ENCODE results near the gene BPIFB4.
"Not testable (repeated sequence)": the region's sequence is repeated elsewhere in the genome, so short reads cannot be mapped to it uniquely, and the experiment has no call there.

The BPIFB4 gene

DNA sequence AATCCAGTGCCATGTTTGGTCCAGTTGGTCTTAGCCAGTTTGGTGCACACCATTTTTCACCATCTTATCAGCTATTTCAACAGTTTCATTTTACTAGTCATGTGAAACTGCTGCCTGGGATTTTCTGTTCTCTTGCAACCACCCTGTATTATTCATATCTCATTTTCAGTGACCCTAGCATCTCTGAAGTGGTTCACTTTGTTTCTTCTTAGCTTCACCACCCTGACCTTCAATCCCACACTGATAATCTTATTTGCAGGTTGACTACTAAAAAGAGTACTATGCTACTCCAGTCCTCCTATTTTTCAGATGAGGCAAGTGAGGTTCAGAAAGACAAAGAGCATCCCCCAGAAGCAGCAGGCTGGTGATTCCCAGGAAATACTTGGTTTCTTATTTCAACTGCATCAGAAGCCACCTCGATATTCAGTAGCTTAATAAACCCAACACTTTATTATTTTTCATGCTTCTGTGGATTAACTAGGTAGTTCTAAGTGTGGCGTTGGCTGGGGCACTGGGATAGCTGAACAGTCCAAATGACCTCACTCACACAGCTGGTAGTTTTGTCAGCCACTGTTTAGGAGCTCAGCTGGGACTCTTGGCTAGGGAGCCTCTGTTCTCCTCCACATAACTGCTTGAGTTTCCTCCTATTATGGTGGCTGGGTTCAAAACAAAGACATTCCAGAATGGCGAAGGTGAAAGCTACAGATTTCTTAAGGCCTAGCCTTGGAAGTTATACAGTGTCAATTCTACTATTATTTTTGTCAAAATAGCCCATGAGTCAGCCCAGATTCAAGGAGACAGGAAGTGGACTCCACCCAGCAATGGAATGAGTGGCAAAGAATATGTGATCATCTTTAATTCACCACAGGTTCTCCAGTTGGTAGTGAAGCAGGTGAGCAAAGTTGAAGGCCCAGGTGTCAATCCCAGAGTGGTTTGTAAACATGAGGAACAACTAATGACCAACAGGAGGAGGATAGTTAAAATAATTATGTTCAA is 40.6 kb downstream of the BPIFB4 start:
- no peak for DNase-seq (ENCODE audit: low read depth)

DNA sequence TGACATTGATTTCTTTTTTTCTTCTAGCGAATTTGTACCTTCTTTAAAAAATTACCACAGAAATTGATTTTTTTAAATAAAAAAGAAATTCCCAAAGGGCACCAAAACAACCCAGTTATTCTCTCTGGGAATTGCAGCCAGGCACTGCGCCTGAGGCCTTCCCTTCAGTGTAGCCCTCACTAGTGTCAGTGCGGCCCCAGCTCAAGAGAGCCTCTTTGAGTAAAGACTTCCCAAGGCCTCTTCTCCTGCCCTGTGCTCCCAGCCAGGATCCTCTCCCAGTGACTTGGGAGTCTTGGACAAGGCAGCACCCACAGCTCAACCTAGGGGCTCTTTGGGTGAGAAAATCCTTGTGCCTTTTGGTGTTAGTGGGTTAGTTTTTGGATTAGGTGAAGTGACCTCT is 41.5 kb downstream of the BPIFB4 start:
- DNase-seq (ENCODE audit: low read depth), result no peak

DNA sequence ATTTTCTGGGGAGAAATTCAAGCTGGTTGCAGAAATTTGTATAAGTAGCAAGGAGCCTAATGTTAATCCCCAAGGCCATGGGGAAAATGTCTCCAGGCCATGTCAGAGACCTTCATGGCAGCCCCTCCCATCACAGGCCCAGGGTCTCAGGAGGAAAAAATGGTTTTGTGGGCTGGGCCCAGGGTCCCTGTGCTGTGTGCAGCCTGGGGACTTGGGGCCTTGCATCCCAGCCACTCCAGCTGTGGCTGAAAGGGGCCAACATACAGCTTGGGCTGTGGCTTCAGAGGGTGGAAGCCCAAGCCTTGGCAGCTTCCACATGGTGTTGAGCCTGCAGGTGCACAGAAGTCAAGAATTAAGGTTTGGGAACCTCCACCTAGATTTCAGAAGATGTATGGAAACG is 42.9 kb downstream of the BPIFB4 start:
- DNase-seq (ENCODE audit: low read depth), result not testable (repeated sequence)

DNA sequence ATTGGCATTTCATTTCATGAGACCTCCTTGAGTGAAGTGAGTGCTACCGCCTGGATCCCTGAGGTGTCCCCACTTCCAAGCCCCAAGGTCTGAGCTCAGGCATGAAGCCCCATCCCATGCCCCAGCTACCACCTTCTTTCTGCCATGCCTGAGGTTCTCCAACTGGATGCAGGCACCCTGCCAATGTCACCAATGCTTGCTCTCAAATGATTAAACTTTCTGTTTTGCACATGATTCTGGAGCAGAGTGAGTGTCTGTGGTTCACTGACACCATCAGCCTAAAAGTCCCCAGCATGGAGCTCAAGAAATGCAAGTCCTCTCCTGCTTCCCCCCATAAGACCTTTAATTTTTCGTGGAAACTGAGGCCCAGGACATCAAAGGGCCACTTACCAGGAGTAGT is 44.8 kb downstream of the BPIFB4 start:
- DNase-seq (ENCODE audit: low read depth), result no peak

DNA sequence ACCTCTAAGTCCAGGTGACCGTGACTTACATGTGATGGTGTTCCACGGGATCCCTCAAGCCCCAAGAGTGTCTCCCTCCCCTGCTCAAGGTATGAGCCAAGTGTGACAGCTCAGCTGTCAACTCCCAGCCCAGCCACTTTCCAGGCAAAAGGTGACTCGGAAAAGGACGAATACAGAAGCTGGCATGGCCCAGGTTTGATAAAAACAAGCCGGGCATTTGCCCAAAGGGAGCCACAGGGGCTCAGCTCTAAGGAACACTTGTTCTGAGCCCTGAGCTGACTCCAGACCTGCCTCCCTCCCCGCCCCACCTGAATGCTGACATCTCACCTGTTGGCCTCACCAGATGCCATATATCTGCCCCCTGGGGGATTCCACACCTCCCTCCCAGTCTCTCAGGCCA is 45.6 kb downstream of the BPIFB4 start:
- DNase-seq (ENCODE audit: low read depth), result no peak

DNA sequence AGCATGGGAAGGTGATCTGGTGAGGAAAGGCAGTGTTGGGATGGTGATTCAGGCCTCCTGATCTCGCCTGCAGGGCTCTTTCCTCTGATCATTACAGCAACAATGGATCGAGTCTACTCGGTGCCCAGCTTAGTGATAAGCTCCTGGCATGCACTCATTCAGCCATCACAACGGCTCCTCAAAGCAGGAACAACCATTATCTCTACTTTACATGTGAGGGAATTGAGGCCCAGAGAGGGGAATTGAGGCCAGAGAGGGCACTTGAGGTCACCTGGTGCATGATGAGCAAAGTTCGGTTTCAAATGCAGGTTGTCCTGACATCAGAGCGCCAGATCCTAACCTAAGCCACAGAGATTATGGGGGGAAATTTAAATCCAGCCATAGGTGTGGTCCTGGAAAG is 46.5 kb downstream of the BPIFB4 start:
- DNase-seq (ENCODE audit: low read depth), result no peak

DNA sequence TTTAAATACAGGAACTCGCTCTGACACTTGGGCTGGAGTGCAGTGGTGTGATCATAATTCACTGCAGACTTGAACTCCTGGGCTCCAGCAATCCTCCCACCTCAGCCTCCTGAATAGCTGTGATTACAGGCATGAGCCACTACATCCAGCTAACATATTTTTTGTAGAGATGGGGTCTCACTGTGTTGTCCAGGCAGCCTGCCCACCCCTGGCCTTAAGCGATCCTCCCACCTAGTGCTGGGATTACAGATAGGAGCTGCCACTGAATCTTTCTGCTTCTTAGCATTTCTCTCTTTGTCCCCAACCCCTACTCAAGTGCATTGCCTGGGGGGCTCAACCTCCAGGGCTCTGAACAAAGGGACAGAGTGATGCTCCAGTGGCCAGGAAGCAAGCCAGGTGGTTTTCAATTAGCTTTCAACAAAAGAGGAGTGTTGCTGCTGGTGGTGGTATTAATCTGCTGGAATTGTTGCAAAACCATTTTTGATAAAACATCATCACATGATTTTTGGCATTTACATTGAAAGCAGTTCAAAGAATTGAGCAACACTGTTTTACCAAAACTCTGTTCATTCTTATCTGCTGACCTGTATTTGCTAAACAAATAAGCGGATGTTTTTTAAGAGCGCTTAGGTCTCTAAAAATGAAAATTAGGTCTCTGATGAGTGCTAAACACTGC is 48.1 kb downstream of the BPIFB4 start:
- DNase-seq (ENCODE audit: low read depth), result no peak

DNA sequence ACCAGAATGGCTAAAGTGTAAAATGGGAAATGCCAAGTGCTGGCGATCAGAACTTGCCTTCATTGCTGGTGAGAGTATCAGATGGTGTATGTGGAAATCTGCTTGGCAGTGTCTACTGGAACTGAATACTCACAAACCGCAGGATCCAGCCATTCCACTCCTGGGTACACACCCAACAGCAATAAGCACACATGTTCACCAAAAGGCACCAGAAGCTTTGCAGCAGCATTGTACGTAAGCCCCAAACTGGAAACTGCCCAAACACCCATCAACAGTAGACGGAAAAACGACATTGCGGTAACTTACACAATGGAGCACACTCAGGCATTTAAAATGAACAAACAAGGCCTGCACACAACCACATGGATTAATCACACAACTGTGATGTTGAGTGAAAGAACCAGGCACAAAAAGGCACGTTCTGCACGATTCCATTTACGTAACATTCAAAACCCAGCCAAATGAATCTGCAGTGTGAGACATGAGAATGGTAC is 51.2 kb downstream of the BPIFB4 start:
- DNase-seq (ENCODE audit: low read depth), result no peak

DNA sequence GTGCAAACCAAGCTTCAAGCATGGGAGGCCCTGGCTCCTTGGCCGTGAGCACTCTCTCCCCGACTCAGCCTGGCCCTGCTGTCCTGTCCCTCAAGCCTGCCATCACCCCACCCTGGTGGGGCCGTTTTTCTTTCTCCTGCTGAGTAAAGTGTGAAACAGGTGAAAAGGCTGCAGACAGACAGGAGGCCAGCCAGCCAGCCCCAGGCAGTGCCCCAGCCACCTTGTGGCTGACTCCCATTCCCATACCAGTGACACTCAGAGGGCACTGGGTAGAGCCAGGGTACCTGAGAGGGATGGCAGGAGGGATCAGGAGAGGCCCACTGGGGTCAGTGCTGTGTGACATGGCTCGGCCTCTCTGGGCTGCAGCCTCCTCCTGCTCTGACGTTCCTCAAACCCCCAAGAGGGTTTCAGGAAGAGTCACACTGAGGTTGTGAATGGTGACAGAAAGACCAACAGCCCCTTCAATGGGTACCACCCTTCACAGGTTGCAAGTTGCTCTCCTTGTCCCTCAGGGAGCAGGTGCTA is 52.6 kb downstream of the BPIFB4 start:
- no peak for DNase-seq (ENCODE audit: low read depth)

DNA sequence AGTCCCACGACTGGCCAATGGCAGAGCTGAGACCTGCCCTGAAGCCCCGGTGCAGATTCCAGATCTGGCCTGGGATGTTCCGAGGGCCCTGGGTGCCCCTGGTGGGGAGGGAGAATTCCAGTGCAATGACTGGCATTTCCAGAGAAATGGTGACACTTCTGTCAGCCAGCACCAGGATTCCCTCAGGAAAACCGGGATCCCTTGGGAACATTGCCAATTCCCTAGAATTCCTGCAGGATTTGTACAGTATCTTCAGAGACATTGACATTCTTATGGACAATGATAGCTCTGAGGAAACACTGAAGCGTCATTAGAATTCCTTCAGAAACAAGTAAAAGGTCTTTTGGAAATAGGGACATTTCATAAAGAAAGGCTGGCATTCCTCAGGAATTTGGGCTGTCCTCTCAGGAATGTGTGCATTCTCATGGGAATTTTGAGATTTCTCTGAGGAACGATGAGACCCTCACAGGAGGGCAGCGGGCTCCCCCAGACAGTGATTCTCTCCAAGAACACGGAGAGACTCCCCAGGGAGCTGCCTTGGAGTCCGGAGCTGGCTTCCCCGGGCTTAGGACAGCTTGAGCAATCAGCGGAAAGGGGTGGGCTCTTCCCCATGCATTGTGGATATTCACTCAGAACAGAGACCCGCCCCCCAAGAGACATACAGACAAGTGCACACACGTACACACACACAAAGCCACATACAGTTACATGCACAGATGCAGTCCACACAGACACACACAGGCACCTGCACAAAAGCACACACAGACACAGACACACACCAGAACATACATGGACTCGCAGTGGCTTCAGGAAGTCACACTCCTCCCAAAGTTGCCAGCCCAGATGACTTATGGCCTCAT is 53.3 kb downstream of the BPIFB4 start:
- DNase-seq (ENCODE audit: low read depth), result no peak

DNA sequence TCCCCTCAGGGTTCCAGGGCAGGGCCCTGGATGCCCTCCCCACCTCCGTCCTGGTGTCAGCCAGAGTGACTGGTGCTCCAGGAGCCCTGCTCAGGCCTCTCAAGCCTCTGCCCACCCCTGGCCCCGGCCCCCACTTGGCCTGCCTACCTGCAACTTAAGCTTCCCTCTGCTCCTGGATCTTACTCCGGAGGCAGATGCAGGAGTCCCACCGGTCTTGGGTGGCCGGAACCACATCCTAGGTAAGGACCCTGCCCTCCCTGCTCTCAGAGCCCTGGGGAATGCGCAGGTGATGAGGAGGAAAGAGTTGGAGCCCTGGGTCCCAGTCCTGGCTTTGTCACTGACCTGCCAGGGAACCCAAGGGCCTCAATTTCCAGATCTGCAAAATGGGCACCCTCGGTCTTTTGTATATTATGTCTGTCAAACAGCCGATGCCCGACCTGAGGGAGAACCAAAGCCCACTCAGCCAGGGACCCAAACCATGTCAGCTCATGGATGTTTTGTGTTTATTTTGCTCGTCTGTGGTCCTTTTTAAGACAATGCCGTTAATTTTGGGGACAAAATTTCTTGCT is 54.0 kb downstream of the BPIFB4 start:
- DNase-seq (ENCODE audit: low read depth), result no peak

DNA sequence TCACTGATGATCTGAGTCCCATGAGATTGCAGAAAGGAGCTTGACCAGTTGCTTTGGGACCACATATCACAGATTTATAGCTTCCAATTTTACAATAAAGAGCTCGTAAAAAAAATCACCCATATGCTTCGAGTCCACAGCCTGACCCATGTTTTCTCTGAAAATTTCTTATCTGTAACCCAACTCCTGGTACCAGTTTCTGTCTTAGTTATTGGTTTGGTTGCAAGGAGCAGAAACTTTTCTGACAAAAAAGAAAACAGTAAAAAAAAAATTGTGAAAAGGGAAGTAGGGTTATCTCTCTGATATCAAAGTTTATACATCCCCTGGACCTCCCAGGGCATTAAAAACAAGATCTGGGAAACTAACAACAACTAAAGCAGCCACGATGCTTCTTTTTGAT is 57.8 kb downstream of the BPIFB4 start:
- DNase-seq (ENCODE audit: low read depth), result no peak

DNA sequence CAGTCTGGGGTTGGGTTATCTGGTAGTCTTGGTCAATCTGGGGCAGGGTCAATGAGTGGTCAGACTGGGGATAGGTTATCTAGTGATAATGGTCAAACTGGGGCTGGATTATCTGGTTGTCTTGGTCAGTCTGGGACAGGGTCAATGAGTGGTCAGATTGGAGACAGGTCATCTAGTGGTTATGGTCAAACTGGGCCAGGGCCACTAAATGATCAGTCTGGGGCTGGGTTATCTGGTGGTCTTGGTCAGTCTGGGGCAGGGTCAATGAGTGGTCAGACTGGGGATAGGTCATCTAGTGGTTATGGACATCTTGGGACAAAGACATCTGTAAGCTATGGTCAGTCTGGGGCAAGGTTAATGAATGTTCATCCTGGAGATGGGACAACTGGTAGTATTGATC is 60.0 kb downstream of the BPIFB4 start:
- no peak for DNase-seq (ENCODE audit: low read depth)

DNA sequence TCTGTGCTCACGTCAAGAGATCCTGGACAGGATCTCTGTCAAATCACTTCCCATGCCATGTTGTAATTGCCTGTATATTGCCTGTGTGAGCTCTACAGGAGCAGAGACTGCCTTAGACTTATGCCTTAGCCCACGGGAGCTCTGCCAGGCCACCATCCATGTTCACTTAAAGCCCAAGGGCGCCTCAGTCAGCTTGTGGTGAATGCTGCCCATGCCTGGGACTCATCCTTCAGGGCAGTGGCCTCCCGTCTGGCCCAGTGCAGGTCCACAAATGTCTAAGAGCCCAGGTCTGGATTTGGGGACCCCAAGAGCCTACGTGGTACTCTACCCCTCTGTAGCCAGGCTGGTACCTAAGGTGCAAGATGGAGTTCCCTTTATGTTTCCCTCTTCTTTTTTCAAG is 66.1 kb downstream of the BPIFB4 start:
- no peak for DNase-seq (ENCODE audit: low read depth)

DNA sequence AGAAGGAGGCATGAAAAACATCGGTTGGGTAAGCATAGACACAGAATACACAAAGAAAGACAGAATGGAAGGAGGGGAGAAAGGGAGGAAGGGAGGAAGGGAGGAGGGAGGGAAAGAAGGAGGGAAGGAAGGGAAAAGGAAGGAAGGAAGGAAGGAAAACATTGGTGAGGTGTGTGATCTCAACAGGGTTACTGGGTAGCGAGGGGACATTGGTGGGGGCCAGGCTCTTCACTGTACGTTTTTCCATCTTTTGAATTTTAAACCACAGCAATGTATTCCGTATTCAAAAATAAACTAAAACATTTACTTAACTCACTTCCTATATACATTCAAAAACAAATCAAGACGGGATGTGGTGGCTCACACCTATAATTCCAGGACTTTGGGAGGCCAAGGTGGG is 67.9 kb downstream of the BPIFB4 start:
- DNase-seq (ENCODE audit: low read depth), result no peak

DNA sequence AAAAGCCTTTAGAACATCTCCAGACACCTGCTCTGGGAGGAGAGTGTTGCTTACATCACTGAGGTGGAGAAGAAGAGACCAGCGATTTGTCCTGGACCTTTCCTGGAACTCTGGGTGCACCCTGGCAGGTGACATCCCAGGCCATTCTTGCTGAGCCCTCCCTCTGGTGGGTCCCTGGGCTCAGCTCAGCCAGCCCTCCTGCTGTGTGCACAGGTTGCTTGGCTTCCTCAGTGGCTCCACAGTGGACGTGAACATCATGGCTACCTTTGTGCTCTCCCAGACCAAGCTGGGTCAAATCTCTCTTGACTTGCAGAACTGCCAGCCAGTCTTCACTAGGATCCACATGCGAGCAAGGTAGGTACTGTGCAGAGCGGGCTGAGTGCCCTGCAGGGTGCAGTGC is 68.6 kb downstream of the BPIFB4 start:
- no peak for DNase-seq (ENCODE audit: low read depth)

DNA sequence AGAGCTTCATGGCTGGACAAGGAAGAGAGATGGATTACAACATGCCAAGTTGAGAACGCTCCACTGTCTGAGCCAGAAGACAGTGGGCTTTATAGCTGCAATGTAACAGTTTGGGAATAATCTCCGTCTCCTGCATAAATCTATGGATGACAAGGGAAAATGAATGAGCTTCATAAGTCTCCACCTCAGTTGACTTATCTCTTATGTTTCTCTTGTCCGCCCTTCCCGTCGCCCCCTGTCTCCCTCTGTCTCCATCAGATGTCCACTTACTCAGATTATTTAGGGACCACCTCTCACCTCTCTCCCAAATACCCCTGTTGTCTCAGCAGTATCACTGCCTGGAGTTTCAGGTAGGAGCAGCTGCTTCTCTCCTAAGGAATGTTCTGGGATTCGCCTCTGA is 74.8 kb downstream of the BPIFB4 start:
- no peak for DNase-seq (ENCODE audit: low read depth)

DNA sequence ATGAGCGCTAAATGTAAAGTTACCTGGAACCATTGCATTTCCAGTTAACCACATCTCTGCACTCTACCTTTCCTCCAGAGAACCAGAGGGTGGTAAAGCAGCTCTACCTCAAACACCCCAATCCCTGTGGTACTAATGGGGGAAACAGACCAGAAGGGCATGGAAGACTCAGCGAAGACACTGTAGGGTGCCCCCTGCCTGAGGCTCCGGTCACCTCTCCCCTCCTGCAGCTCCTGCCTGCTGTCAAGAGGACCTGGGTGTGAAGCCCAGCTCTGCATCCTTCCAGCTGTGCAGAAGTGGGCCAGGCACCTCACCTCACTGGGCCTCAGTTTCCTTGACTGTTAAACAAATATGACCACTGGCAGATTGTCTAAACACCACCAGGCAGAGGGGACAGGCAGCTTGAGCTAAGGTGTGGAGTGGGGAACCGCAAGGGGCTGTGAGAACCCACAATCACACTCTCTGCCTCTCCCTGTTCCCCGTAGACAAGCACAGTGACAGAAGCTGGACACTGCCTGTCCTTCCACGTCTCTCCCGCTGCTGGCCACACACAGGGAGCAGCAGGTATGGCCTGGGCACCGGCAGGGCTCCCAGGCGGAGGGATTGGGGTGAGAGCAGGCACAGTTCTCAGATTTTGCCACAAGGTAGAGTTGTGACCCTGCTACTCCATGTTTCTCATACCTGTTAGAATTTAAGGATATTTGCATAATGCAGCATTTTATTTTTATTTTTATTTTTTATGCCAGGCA is 79.4 kb downstream of the BPIFB4 start:
- no peak for DNase-seq (ENCODE audit: low read depth)

DNA sequence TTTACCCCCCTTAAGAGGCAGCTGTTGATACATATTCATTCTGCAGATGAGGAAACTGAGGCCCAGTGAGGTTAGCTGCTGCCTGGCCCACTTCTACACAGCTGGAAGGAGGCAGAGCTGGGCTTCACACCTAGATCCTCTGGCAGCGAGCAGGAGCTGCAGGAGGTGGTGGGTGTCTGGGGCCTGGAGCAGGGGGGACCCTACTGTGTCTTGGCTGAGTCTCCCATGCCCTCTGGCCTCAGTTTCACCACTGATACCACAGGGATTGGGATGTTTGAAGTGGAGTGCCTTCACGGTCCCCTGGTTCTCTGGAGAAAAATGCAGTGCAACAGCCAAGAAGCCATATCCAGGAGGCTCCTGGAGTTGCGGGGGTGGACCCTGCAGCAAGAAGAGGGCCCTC is 80.3 kb downstream of the BPIFB4 start:
- no peak for DNase-seq (ENCODE audit: low read depth)

DNA sequence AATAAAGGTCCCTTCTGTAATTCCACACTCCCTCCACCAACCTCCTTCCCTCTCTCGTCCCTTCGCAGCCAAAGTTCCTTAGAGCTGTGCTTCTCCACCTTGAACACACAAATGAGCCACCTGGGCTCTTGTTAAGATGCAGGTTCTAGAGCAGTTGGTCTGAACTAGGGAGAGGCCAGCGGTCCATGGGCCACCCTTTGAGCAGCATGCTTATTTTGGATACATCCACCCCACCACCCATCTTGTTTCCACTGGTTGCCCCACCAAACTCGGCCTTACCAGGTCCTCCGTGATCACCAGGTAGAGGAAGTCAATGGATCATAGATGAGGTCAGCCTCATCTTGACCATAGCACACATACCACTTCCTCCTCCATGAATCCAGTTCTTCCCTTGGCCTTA is 81.2 kb downstream of the BPIFB4 start:
- DNase-seq (ENCODE audit: low read depth), result no peak
